ENCODE data around the gene TWF2.

DNA sequence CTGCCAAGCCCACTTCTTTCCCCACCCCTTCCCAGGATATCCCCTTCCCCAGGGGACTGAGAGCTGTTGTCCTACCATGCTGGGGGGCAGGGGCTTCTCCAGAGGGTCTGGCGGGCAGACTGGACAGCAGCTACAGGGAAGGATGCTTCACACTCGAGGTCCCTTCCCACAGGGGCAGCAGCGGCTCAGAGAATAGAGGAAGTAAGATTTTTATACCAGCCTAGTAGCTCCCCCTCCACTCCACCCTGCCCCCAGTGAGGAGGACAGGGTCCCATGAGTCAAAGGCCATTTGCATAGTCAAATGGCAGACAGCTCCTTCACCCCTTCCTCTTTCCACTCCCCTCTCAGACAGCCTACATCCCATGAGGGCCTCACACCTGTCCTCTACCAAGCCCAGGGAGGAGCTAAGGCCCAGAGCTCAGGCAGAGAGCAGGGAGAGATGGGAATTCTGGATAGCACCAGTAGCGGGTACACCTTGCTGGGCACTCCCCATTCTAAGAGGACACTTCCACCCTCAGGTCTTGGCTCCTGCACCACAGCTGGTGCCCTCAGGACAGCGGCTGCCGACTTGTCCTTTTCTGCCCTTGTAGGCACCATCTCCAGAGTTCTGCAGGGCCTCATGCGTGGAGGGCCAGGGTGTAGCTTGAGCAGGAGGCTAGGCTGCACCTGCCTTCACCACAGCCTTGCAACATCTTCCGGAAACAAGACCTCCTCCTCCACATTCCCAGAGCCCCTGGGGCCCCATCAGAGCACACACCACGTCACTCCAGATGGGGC lies 13.3 kb downstream of the TWF2 start, which contains the start of gene TLR9:
- TF ChIP-seq MYC (IDR thresholded peaks at IDR 0.05; ENCODE audit: low read depth, low read length) (peak; percentile 69), POLR2A (IDR thresholded peaks at IDR 0.05; ENCODE audit: extremely low read depth, insufficient read length) (no peak)

All from NB4 (cell line).